ENCODE results near the gene AMOT.
A peak's percentile ranks its signal among the peaks of the same experiment; 100 is the strongest.
"Not testable (repeated sequence)": the region's sequence is repeated elsewhere in the genome, so short reads cannot be mapped to it uniquely, and the experiment has no call there.

The AMOT gene

GRCh38 chrX:112840382-112841113, at the start of gene AMOT:
AMOT (minus strand) TSS chrX:112840831; CDS start chrX:112823126, 17,705 bp downstream.
- DNase-seq, result peak; percentile 53

- no peak for DNase-seq
These were observed 48.8 kb upstream of the AMOT start for GRCh38 chrX:112889400-112889799.

GRCh38 chrX:112888916-112889315, 48.3 kb upstream of the AMOT start:
- no peak for DNase-seq

GRCh38 chrX:112877771-112878173, 37.1 kb upstream of the AMOT start:
- DNase-seq, result no peak

GRCh38 chrX:112874614-112875013, 34.0 kb upstream of the AMOT start:
- DNase-seq, result no peak

GRCh38 chrX:112874175-112874574, 33.5 kb upstream of the AMOT start:
- DNase-seq, result peak; percentile 42

GRCh38 chrX:112868586-112868985, 28.0 kb upstream of the AMOT start:
- no peak for DNase-seq

- no peak for DNase-seq
These were observed 26.9 kb upstream of the AMOT start for GRCh38 chrX:112867570-112867969.

- no peak for DNase-seq
These were observed 25.5 kb upstream of the AMOT start for GRCh38 chrX:112866175-112866574.

GRCh38 chrX:112865464-112866025, 24.9 kb upstream of the AMOT start:
- no peak for DNase-seq

GRCh38 chrX:112863850-112864249, 23.2 kb upstream of the AMOT start:
- no peak for DNase-seq

GRCh38 chrX:112857478-112857878, 16.8 kb upstream of the AMOT start:
- DNase-seq, result no peak

GRCh38 chrX:112854901-112855300, 14.3 kb upstream of the AMOT start:
- DNase-seq, result not testable (repeated sequence)

GRCh38 chrX:112852851-112853250, 12.2 kb upstream of the AMOT start:
- DNase-seq, result no peak

GRCh38 chrX:112851806-112852205, 11.2 kb upstream of the AMOT start:
- no peak for DNase-seq

GRCh38 chrX:112851161-112851779, 10.6 kb upstream of the AMOT start:
- no peak for DNase-seq

GRCh38 chrX:112849016-112849415, 8.4 kb upstream of the AMOT start:
- no peak for DNase-seq

- DNase-seq, result no peak
These were observed 6.2 kb upstream of the AMOT start for GRCh38 chrX:112846782-112847181.

- no peak for DNase-seq
These were observed 5.6 kb upstream of the AMOT start for GRCh38 chrX:112846187-112846586.

- DNase-seq, result no peak
These were observed 3.6 kb upstream of the AMOT start for GRCh38 chrX:112844250-112844649.

GRCh38 chrX:112841820-112842157, 1.2 kb upstream of the AMOT start:
- no peak for DNase-seq

- peak; percentile 85 for DNase-seq
These were observed 636 bp upstream of the AMOT start for GRCh38 chrX:112841114-112841819.

GRCh38 chrX:112839856-112840255, 775 bp downstream of the AMOT start:
- peak; percentile 4 for DNase-seq

- no peak for DNase-seq
These were observed 3.1 kb downstream of the AMOT start for GRCh38 chrX:112837531-112837930.

Data from OCI-M1 (cell line).